ENCODE data around the gene VPS37B. TPM values are rescaled to one million over a fixed set of nuclear protein-coding genes. Genes with fewer than 3 reads are reported as not detected.

The VPS37B gene
- total RNA-seq, 1 donor from 2014 or later, result 13.0 TPM

DNA sequence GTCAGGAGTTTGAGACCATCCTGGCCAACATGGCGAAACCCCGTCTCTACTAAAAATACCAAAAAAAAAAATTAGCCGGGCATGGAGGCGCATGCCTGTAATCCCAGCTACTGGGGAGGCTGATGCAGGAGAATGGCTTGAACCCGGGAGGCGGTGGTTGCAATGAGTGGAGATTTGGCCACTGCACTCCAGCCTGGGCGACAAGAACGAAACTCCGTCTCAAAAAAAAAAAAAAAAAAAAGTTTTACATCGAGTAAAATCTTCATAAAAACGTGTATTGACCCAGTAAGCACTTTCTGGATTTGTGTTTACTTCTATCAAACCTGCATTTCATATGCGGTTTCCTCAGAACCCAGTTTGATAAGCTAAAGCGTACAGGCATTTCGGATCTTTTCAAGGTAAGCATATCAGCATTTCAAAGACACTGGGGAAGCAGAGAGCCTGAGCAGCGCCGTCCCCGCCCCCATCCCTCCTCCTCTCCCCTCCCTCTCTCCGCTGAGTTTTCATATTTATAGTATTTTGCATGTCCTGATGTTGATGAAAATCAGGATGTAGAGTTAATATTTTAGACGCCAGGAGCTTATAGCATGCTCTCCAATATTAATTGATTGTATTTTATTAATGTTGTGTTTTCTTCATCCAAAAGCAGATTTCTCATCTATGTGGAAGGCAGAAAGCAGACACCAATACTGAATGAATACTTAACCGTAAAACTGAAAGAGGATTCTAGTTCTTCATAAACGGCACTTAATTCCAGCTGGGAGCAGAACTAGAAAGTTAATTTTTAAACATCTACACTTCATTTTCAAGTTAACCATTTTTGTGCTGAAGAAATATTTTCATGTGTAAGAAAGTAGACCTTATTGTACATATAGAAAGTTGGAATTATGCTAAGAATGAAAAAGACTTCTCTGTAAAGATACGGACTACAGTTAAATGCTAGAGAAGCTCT, 69.9 kb downstream of the VPS37B start:
- no peak for FAIRE-seq

GRCh38 chr12:122823429-122823828, 72.5 kb downstream of the VPS37B start:
- DNase-seq (ENCODE audit: low spot score in 2 of 2) (no peak), FAIRE-seq (no peak)

More for the DNA sequence above, 69.9 kb downstream of the VPS37B start:
- DNase-seq (ENCODE audit: low spot score in 2 of 2), result no peak

DNA sequence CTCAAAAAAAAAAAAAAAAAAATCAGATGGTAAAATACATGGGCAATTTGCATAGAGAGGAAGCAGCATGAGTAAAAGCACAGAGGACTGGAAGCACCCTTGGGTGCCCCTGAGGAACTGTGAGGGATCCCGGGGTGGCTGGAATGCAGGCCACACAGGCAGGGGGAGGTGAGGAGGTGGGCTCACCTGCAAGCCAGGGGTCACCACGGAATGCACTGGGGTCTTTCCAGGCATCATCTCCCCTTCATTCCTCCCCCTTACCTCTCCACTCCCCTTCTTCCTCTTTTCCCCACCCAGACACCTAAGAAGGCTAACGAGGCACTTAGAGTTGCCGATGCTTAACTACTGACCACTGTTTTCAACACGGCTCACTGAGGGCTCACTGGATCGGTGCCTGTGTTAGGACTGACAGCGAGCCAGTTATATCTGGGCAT, 75.1 kb downstream of the VPS37B start:
- FAIRE-seq (no peak), DNase-seq (ENCODE audit: low spot score in 2 of 2) (no peak)

GRCh38 chr12:122820138-122820537, 75.8 kb downstream of the VPS37B start:
- FAIRE-seq, result no peak
- DNase-seq (ENCODE audit: low spot score in 2 of 2), result no peak

DNA sequence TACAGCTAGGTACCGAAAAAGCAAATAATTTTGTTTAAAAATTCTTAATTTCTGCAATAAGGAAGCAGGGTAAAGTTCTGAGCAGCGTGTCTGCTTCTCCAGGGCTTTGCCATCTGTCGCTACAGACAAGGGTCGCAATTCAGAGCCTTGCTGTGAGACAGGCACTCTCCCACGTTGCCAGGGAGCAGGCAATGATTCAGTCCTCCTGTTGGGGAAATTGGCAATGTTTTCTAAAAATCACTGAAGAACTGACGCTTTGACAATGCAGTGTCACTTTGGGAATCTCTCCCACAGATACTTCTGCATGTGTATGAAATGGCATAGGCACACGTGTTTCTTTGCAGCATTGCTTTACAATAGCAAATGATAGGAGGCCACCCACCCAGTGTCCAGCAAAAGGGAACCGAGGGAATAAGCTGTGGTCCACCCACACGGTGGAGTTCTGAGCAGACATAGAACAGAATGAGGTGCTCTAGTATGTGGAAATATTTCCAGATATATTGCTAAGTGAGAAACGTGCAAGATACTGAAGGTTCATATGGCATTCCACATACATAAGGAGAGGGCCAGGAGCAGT, 76.6 kb downstream of the VPS37B start:
- FAIRE-seq, result no peak
- no peak for DNase-seq (ENCODE audit: low spot score in 2 of 2)

Other genes starting within 250 kb of the VPS37B start
- gene HCAR2, start 192.8 kb downstream of the VPS37B start, total RNA-seq, result under 0.01 TPM
- not detected for gene HCAR3, start 179.3 kb downstream of the VPS37B start, total RNA-seq
- 0.41 TPM for gene HCAR1, start 165.3 kb downstream of the VPS37B start, total RNA-seq
- 48.9 TPM for gene DENR, start 143.3 kb downstream of the VPS37B start, total RNA-seq
- 12.2 TPM for gene CCDC62, start 121.6 kb downstream of the VPS37B start, total RNA-seq
- gene HIP1R, start 60.7 kb downstream of the VPS37B start, total RNA-seq, result 88.0 TPM
- gene ABCB9, start 70.3 kb upstream of the VPS37B start, total RNA-seq, result 17.5 TPM
- gene OGFOD2, start 79.1 kb upstream of the VPS37B start, total RNA-seq, result 4.5 TPM
- gene ARL6IP4, start 84.6 kb upstream of the VPS37B start, total RNA-seq, result 24.9 TPM

Measured in frontal cortex (tissue), 4 donors.